OCI-M2 (cell line): Measurements from ENCODE around the gene LTA.

ENCODE experiments used
- DNase-seq: peaks from one replicate; lab custom pipeline; 2025; ENCODE audit not compliant: unreplicated experiment; lab: John Stamatoyannopoulos, UW

LTA gene

GRCh38 chr6:31569861-31570536 lies 2.1 kb upstream of the LTA start:
- DNase-seq = no peak

GRCh38 chr6:31573239-31574105 lies 1.4 kb downstream of the LTA start:
- no peak for DNase-seq

- DNase-seq = no peak
These were observed 2.3 kb downstream of the LTA start for GRCh38 chr6:31574106-31575061.

- no peak for DNase-seq
These were observed 3.3 kb downstream of the LTA start, which contains the start of gene TNF for GRCh38 chr6:31575335-31575901. TSS of gene TNF (plus strand) at chr6:31575565. CDS start at chr6:31575742, 177 bp downstream.

- no peak for DNase-seq
These were observed 4.0 kb downstream of the LTA start for GRCh38 chr6:31575952-31576685.

GRCh38 chr6:31576897-31577578 lies 4.9 kb downstream of the LTA start:
- DNase-seq = no peak

- no peak for DNase-seq
These were observed 5.5 kb downstream of the LTA start for GRCh38 chr6:31577579-31577966.

- DNase-seq = no peak
These were observed 6.4 kb downstream of the LTA start for GRCh38 chr6:31578184-31579118.

- DNase-seq = no peak
These were observed 7.0 kb downstream of the LTA start for GRCh38 chr6:31579119-31579505.

GRCh38 chr6:31579546-31580437 lies 7.7 kb downstream of the LTA start:
- DNase-seq = no peak

GRCh38 chr6:31580438-31580740 lies 8.3 kb downstream of the LTA start:
- DNase-seq = no peak

GRCh38 chr6:31580807-31581433 lies 8.8 kb downstream of the LTA start:
- peak; percentile 75 for DNase-seq

GRCh38 chr6:31581434-31582229 lies 9.5 kb downstream of the LTA start:
- no peak for DNase-seq

- no peak for DNase-seq
These were observed 10.1 kb downstream of the LTA start, which contains the start of gene LTB for GRCh38 chr6:31582230-31582643. TSS of gene LTB (minus strand) at chr6:31582424. CDS start at chr6:31582417, 7 bp downstream.

GRCh38 chr6:31585491-31585890 lies 13.4 kb downstream of the LTA start:
- no peak for DNase-seq

GRCh38 chr6:31586008-31586407 lies 13.9 kb downstream of the LTA start, which contains the start of gene LST1:
TSS of gene LST1 (plus strand) at chr6:31586277. CDS start at chr6:31587300, 1,023 bp downstream.
- no peak for DNase-seq
